Tibial nerve (tissue), 4 donors: ENCODE measurements around the gene LRPPRC. TPM values are rescaled to one million over a fixed set of nuclear protein-coding genes. Genes with fewer than 3 reads are reported as not detected.

ENCODE experiments used
- DNase-seq, 2 donors: peaks; one replicate each; pipeline ENCODE4 v3.0.0-alpha.2; 2019; ENCODE audit warnings: low spot score in 2 of 2
- H3K27ac ChIP-seq, 4 donors: fragments of 200-600 bp; sonication (generic) in 3 of 4; one replicate each; pipeline ENCODE4 v1.5.1; 2017 to 2019; ENCODE audit warnings: mild to moderate bottlenecking in 1 of 4
- H3K27me3 ChIP-seq, 2 donors: fragments of 200-600 bp; sonication (generic) in 1 of 2; one replicate each; pipeline versions ENCODE4 v1.5.1 to v1.6.0; 2017 to 2019
- H3K36me3 ChIP-seq, 3 donors: fragments of 200-600 bp; sonication (generic); one replicate each; pipeline ENCODE4 v1.5.1; 2018 to 2019
- H3K4me1 ChIP-seq, 4 donors: fragments of 200-600 bp; sonication (generic) in 3 of 4; one replicate each; pipeline ENCODE4 v1.5.1; 2017 to 2019
- H3K4me3 ChIP-seq, 4 donors: fragments of 200-600 bp; sonication (generic) in 3 of 4; one replicate each; pipeline ENCODE4 v1.5.1; 2017 to 2019; ENCODE audit warnings: mild to moderate bottlenecking in 1 of 4, moderate library complexity in 1 of 4
- H3K9me3 ChIP-seq, 4 donors: fragments of 200-600 bp; sonication (generic) in 3 of 4; one replicate each; pipeline ENCODE4 v1.5.1; 2017 to 2019
- CTCF ChIP-seq, 5 experiments: fragments of 200-600 bp in 3 of 5; fragments of 450-650 bp in 2 of 5; sonication (generic) in 3 of 5; IDR thresholded peaks; one replicate each; pipeline ENCODE4 v1.5.1; 2016 to 2019; ENCODE audit warnings: antibody characterized with exemption in 5 of 5, mild to moderate bottlenecking in 3 of 5, moderate library complexity in 2 of 5
- EP300 ChIP-seq, 2 donors: sonication (generic); formaldehyde crosslinking; IDR thresholded peaks; one replicate each; pipeline ENCODE4 v1.6.1; 2017; ENCODE audit warnings: antibody characterized with exemption in 2 of 2, mild to moderate bottlenecking in 1 of 2
- POLR2A ChIP-seq, 2 donors: fragments of 450-650 bp; IDR thresholded peaks; one replicate each; pipeline ENCODE4 v1.6.1; 2017; ENCODE audit warnings: antibody characterized with exemption in 2 of 2, mild to moderate bottlenecking in 2 of 2, moderate library complexity in 2 of 2
- WGBS, 2 donors: methylation state at CpG; one replicate each; pipeline ENCODE4 v1.1.5; 2018; 5-methylcytosine and 5-hydroxymethylcytosine counted together
- total RNA-seq, 4 donors: library from RNA; depleted of rRNA; stranded (reverse); fragments of >200 nt; gene quantifications; one replicate each; pipeline ENCODE4 v1.1.0, GENCODE V29; 2016

LRPPRC gene
- total RNA-seq, 4 donors from 2014 or later = 42.2 to 53.4 (median 49.7) TPM

DNA sequence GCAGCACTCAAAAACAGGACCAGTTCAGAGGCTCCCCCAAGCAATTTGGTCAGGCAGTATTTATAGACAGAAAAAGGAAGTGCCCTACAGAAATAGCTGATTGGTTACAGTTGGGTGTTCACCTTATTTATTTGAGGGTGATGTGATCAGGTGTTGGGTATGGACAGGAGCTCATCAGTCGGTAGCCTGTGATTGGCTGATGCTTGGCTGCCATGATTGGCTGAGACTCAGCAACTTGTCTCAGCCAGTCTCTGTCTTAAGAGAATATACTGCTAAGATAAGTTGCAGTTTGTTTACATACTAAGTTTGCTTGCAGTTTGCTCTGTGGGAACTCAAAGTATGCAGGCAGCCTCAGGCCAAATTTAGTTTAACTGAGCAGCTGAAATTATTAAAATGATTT lies 147.6 kb downstream of the LRPPRC start:
- H3K36me3 ChIP-seq = no peaks in the 10 kb centered on the region
- H3K4me1 ChIP-seq = no peaks in the 10 kb centered on the region
- no peak overlapping the region for H3K27ac ChIP-seq
- TF ChIP-seq EP300 (IDR thresholded peaks at IDR 0.05) (no peak), CTCF (IDR thresholded peaks at IDR 0.05) (no peak), POLR2A (IDR thresholded peaks at IDR 0.05) (no peak)
- H3K4me3 ChIP-seq = no peak overlapping the region
- DNase-seq = no peak
- peaks cover 0 to 3% of the 10 kb centered on the region in 2 donors for H3K27me3 ChIP-seq
- H3K9me3 ChIP-seq = no peaks in the 10 kb centered on the region
- WGBS, 2 donors = 81 to 94% methylated on average over 1 of the region's 1 CpG

GRCh38 chr2:43846140-43846793 lies 149.5 kb downstream of the LRPPRC start:
- H3K9me3 ChIP-seq = no peaks in the 10 kb centered on the region
- DNase-seq = no peak
- H3K27me3 ChIP-seq = no peaks in the 10 kb centered on the region
- 85 to 89% methylated on average over 5 of the region's 5 CpGs for WGBS, 2 donors
- H3K36me3 ChIP-seq = no peaks in the 10 kb centered on the region
- H3K4me3 ChIP-seq = no peak overlapping the region
- H3K4me1 ChIP-seq = no peaks in the 10 kb centered on the region
- no peak overlapping the region for H3K27ac ChIP-seq
- TF ChIP-seq POLR2A (IDR thresholded peaks at IDR 0.05) (no peak), CTCF (IDR thresholded peaks at IDR 0.05) (no peak), EP300 (IDR thresholded peaks at IDR 0.05) (no peak)

- TF ChIP-seq CTCF (IDR thresholded peaks at IDR 0.05) = no peak
- no peak for TF ChIP-seq POLR2A (IDR thresholded peaks at IDR 0.05)
- TF ChIP-seq EP300 (IDR thresholded peaks at IDR 0.05) = no peak
- H3K4me1 ChIP-seq = no peaks in the 10 kb centered on the region
- no peak for DNase-seq
- WGBS, 2 donors = 80 to 83% methylated on average over 1 of the region's 1 CpG
- no peak overlapping the region for H3K27ac ChIP-seq
- no peak overlapping the region for H3K4me3 ChIP-seq
- no peaks in the 10 kb centered on the region for H3K27me3 ChIP-seq
- H3K36me3 ChIP-seq = no peaks in the 10 kb centered on the region
- no peaks in the 10 kb centered on the region for H3K9me3 ChIP-seq
Observed at GRCh38 chr2:43845181-43845580, 150.6 kb downstream of the LRPPRC start.

GRCh38 chr2:43842866-43843226 lies 152.9 kb downstream of the LRPPRC start:
- DNase-seq = no peak
- H3K27ac ChIP-seq = no peak overlapping the region
- no peaks in the 10 kb centered on the region for H3K4me1 ChIP-seq
- no peaks in the 10 kb centered on the region for H3K27me3 ChIP-seq
- no peaks in the 10 kb centered on the region for H3K36me3 ChIP-seq
- no peaks in the 10 kb centered on the region for H3K9me3 ChIP-seq
- no peak for TF ChIP-seq CTCF (IDR thresholded peaks at IDR 0.05)
- no peak for TF ChIP-seq EP300 (IDR thresholded peaks at IDR 0.05)
- TF ChIP-seq POLR2A (IDR thresholded peaks at IDR 0.05) = no peak
- no peak overlapping the region for H3K4me3 ChIP-seq
- 86 to 87% methylated on average over 9 of the region's 9 CpGs for WGBS, 2 donors

- H3K9me3 ChIP-seq = no peaks in the 10 kb centered on the region
- no peak for DNase-seq
- TF ChIP-seq POLR2A (IDR thresholded peaks at IDR 0.05) (no peak), EP300 (IDR thresholded peaks at IDR 0.05) (no peak), CTCF (IDR thresholded peaks at IDR 0.05) (no peak)
- H3K36me3 ChIP-seq = no peaks in the 10 kb centered on the region
- H3K27ac ChIP-seq = no peak overlapping the region
- no peak overlapping the region for H3K4me3 ChIP-seq
- no peaks in the 10 kb centered on the region for H3K4me1 ChIP-seq
- H3K27me3 ChIP-seq = no peaks in the 10 kb centered on the region
- WGBS, 2 donors = 87 to 89% methylated on average over 14 of the region's 14 CpGs
Observed at GRCh38 chr2:43841949-43842865, 153.6 kb downstream of the LRPPRC start.
